NCI-H146 treated with DMSO at 0.1 percent for 48 hours (cell line): ENCODE results near the gene SELENOV.
"Not testable (repeated sequence)": the region's sequence is repeated elsewhere in the genome, so short reads cannot be mapped to it uniquely, and the experiment has no call there.

Experiments
- DNase-seq: peaks from one replicate; lab custom pipeline; 2025; ENCODE audit not compliant: unreplicated experiment; lab: John Stamatoyannopoulos, UW

The SELENOV gene

DNA sequence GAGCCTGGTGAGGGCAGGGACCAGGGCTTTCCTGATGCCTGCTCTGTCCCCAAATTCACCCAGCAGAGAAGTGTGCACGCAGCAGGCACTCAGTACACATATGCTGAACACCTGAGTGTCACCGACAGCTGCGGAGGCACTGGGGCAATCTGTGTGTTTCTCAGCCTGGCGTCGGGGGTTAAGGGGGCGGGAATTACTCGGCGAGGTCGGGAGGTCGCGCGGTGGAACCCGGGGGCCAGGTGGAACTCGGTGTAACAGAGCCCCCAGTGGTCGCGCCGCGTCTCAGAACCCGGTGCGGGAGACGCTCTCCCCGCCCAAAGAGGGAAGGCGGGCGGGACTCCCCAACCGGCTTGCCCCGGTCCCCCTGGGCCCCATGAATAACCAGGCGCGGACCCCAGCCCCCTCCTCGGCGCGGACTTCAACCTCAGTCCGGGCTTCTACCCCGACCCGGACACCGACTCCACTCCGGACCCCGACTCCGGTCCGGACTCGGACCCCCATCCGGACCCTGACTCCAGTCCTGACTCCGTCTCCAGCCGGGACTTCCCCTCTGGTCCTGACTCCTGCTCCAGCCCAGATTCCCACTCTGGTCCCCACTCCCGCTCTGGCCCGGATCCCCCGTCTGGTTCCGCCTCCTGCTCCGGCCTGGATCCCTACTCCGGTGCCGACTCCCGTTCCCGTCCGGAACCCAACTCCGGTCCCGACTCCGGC is at the start of gene SELENOV:
Gene SELENOV (plus strand): TSS at position 300 of the 711 bp plus-strand sequence. CDS start 74 bp downstream, at position 374.
- no peak for DNase-seq

DNA sequence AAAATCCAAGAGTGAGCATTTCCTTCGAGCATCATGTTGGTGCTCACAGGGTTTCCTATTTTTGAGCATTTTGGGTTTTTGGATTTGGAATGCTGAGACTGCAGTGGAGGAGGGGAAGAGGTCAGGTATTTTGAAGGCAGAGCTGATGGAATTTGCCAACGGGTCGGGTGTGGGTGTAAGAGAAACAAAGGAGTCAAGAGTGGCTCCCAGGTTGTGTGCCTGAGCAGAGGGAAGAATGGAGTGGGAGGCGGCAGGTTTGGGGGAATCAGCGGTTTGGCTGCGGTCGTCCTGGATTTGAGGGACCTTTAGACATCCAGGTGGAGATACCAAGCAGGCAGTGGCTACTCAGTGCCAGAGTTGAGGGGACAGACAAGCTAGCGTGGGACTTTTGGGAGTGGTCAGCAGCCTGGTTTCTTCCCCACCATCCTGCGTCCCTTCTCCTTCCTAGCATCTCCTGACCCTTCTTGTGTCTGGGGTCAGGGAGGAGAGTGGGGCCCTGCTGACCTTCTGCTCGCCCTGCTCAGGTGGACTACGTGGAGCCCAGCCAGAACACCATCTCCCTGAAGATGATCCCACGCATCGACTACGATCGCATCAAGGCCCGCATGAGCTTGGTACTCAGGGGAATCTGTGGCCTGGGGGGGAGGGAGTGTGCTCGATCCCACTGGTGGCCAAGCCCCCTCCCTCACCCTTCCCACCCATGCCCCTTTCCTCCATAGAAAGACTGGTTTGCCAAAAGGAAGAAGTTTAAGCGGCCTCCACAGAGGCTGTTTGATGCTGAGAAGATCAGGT is 48.8 kb upstream of the SELENOV start:
- DNase-seq: no peak

- no peak for DNase-seq
These were observed 47.0 kb upstream of the SELENOV start for GRCh38 chr19:39467941-39468340.

DNA sequence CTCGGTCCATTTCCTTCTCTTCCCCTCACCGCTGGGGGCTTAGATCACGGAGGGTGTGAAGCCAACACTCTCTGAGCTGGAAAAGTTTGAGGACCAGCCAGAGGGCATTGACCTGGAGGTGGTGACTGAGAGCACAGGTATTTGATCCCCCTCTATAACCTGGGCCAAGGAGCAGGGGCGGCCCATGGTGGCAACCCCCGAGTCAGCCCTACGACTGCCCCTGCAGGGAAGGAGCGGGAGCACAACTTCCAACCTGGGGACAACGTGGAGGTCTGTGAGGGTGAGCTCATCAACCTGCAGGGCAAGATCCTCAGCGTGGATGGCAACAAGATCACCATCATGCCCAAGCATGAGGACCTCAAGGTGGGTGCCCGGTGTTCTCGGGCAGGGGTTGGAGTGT is 45.9 kb upstream of the SELENOV start:
- DNase-seq: no peak

DNA sequence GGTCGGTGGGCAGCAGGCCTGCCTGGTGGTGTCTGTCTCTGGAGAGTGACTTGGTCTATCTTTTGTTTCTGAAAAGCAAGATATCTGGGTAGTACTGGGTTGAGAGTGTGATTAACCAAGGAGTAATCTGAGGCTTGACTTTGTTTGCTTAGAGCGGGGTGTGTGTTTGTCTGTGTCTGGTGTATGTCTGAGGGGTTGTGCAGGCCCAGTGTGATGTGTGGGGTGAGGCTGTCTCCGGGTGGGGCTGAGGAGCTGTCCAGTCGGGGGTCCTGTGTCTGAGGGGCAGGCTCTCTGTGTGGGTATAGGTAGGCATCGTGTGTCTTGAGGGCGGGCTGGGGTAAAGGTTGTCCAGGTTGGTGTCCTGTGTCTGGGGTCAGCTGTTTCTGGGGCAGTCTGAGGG is 45.4 kb upstream of the SELENOV start:
- no peak for DNase-seq

- no peak for DNase-seq
These were observed 44.1 kb upstream of the SELENOV start for GRCh38 chr19:39470724-39471339.

DNA sequence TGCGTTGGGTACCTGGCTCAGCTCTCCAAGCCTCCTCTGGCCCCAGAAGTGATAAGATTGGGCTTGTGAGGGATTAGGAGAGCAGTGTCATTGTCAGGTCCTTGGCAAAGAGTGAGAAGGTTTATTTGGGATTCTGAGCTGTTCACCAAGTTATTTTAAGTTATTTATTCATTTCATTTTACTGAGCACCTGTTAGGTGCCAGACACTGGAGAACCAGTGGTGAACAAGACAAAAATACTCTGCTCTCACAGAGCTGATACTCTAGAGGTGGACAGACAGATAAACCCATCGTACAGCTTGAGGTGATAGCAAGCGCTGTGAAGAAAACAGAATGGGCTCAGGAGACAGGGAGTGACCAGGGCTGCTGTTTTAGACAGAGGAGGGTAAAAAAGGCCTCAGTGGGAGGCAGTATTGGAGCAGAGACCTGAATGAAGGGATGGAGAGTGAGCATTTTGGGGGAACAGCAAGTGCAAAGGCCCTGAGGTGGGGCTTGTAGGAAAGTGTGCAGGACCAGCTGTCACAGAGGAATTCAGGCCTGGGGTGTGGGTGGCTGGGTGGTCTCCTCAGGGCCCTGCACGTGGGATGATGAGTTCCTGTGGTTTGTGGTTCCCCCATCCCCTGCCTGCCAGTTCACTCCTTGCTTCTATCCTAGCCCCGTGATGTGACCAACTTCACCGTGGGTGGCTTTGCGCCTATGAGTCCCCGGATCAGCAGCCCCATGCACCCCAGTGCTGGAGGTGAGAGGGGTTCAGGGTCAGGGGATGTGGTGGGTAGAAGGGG is 43.0 kb upstream of the SELENOV start:
- no peak for DNase-seq

- no peak for DNase-seq
These were observed 42.0 kb upstream of the SELENOV start for GRCh38 chr19:39472746-39473442.

DNA sequence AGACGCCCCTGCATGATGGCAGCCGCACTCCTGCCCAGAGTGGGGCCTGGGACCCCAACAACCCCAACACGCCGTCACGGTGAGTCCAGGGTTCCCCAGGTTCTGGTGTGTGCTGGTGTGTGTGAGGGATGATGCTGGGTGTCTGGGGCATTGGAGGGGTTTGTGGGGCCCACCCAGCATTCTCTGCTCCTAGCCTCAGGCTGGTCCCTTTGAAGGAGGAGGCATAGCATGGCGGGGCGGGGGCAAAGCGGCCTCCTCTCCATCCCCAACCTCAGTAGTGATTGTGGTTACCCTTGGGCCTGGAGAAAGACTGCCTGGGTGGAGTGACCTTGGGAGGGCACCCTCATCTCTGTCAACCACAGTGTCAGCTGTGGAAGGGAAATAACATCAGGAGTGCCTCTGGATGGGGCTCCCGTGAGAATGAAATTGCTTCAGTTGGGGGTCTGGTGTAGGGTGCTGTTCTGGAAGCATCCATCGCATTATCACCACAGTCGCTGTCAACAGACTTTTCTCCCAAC is 41.4 kb upstream of the SELENOV start:
- no peak for DNase-seq

GRCh38 chr19:39474139-39474620 is 40.8 kb upstream of the SELENOV start:
- peak; percentile 34 for DNase-seq

DNA sequence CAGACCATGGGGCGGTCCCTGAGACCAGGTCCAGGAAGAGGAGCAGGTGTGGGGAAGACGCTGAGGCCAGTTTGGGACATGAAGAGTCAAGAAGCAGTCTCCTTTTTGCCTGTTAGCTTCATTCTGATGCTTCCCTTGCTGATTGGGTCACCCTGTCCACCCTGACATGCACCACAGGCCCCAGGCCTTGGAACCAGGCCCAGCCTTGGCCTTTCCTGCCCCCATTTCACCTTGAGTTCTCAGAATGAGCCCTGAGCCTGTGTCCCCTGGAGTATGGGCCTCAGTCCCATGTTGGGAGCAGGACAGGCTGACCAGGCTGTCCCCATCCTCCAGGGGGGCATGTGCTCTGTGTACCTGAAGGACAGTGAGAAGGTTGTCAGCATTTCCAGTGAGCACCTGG is 39.2 kb upstream of the SELENOV start:
- DNase-seq: no peak

DNA sequence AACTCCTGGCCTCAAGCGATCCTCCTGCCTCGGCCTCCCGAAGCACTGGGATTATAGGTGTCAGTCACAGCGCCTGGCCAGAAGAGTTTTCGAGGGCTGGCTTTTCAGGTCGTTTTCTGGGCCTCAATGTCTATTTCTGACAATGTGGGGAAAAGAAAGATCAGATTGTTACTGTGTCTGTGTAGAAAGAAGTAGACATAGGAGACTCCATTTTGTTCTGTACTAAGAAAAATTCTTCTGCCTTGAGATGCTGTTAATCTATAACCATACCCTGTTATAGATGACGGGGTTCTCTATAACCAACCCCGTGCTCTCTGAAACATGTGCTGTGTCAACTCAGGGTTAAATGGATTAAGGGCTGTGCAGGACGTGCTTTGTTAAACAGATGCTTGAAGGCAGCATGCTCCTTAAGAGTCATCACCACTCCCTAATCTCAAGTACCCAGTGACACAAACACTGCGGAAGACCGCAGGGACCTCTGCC is 35.6 kb upstream of the SELENOV start:
- not testable (repeated sequence) for DNase-seq

DNA sequence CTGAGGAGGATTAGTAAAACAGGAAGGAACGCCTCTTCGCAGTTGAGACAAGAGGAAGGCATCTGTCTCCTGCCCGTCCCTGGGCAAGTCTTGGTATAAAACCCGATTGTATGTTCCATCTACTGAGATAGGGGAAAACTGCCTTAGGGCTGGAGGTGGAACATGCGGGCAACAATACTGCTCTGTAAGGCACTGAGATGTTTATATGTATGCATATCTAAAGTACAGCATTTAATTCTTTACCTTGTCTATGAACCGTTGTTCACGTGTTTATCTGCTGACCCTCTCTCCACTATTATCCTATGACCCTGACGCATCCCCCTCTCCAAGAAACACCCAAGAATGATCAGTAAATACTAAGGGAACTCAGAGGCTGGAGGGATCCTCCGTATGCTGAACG is 35.0 kb upstream of the SELENOV start:
- DNase-seq: no peak

DNA sequence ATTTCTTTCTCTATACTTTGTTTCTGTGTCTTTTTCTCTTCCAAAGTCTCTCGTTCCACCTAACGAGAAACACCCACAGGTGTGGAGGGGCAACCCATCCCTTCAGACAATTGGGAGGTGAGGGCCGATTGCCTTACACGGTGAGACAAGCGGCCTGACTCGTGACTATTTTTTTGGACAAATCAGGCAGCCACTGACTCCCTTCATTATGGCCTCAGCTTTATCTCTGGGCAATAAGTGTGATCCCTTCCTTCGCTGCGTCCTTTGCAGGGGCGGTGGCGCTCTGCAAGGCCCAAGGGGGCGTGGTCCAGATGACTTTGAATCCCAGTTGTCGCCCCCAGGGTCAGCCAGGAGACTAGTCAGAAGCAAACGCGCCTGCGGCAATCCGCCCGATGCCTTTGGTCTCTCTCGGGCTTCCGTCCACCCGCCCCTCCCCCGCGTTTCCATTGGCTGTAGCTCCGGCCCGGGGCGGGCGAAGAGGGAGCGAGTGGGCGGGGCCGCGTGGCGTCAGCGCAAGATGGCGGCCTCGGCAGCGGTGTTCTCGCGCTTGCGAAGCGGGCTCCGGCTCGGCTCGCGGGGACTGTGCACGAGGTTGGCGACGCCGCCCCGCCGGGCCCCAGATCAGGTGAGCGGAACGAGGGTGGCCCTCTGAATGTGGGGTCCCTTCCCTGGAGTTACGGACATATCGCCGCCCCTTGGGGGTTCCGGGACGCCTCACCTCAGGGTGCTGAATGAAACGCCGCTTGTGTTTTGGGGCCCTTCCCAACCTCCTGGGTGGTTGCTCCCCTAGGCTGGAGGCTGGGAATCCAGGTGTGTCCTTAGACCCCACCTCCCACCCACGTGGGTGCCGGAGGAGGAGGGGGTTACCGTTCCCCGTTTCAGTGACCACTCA is 34.4 kb upstream of the SELENOV start, which contains the start of gene TIMM50:
Gene TIMM50 (plus strand): TSS at position 502 of the 892 bp plus-strand sequence. CDS start 16 bp downstream, at position 518.
- DNase-seq: peak; percentile 94

DNA sequence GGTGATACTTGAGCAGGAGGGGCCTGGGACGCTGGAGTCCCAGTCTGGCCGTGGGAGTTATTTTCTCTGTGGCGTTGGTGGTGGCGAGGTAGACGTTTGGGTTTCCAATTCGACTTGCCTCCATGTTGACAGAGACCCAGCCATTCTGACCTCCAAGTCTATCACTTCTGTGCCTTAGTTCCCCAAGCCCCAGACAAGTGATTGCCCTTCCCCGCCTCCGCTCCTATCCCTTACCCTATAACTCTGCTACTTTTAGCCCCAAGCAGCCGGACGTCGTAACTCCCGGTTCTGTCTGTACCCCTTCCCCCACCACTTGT is 33.8 kb upstream of the SELENOV start:
- no peak for DNase-seq

GRCh38 chr19:39481676-39482075 is 33.3 kb upstream of the SELENOV start:
- no peak for DNase-seq

DNA sequence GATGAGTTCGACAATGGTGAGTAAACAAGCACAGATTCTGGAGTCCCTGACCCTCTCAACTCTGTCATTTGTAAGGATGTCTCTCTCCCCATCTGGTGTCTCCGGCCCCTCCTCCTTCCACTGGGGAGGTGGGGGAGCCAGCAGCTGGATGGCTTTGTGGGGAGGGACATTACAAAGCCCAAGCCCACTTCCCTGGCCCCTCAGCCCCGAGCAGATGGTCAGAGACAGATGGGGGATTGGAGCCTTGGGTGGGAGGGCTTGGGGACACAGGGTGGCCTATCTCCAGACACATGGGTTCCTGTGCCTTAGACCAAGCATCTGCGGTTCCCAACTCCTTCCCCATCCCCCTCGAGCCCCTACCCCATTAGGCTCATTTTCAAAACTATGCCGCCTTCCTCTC is 31.8 kb upstream of the SELENOV start:
- DNase-seq: no peak

DNA sequence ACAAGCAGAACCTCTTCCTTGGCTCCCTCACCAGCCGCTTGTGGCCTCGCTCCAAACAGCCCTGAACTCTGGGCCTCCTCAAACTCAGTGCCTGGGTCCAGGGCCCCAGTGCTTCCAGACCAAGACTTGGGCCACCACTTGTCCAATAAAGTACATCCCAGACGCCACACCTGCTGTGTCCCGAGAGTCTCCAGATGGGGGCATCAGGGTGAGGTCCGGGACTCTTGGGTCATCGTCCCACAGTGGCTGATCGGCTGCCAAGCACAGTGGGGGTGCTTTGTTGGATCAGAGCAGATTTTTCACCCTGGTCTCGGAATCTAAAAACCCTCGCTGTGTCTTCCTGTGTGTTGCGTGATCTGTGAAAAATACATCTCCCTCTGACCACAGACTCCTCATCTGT is 25.2 kb upstream of the SELENOV start:
- DNase-seq: no peak

DNA sequence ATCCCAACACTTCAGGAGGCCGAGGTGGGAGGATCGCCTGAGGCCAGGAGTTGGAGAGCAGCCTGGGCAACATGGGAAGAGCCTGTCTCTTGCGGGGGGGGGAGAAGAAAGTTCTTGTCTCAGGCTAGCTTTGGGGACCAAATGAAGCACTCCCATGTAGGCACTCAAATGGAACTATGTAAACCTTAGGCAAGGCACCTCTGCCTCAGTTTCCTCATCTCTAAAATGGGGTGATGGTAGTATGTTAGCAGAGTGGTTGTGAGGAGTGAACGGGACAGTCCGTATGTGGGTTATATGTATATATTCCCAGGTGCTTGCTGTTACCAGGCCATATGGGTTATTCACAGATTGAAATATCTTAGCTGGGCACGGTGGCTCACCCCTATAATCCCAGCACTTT is 22.7 kb upstream of the SELENOV start:
- DNase-seq: no peak
